K562 (cell line): ENCODE measurements around the gene NQO2. TPM values are rescaled to one million over a fixed set of nuclear protein-coding genes. Genes with fewer than 3 reads are reported as not detected.

Experiments
- BCL6 ChIP-seq: fragments of 250-450 bp; sonication (Bioruptor Pico); IDR thresholded peaks from 2 replicates; pipeline ENCODE4 v1.4.0; 2020
- CUX1 ChIP-seq: fragments of 200-800 bp; sonication (Bioruptor generic); IDR thresholded peaks from 2 replicates; pipeline ENCODE4 v1.6.1; 2016; ENCODE audit warnings: missing genetic modification characterization, missing compliant biosample characterization
- GTF2B ChIP-seq: IDR thresholded peaks from 2 replicates; pipeline ENCODE4 v1.6.1; 2011; ENCODE audit not compliant: insufficient read length; ENCODE audit errors: extremely low read depth
- GTF2E2 ChIP-seq: fragments of 200-800 bp; sonication (Bioruptor generic); IDR thresholded peaks from 2 replicates; pipeline ENCODE4 v1.6.1; 2016; ENCODE audit warnings: missing genetic modification characterization, missing compliant biosample characterization
- NR2C2 ChIP-seq, 2 experiments: fragments of 200-800 bp in 1 of 2; sonication (Bioruptor generic) in 1 of 2; sonication (generic) in 1 of 2; formaldehyde crosslinking in 1 of 2; IDR thresholded peaks; 2 replicates each; pipeline versions ENCODE4 v1.6.1 to v1.8.0; 2016 to 2022; ENCODE audit warnings: mild to moderate bottlenecking in 1 of 2, missing compliant biosample characterization in 1 of 2, missing genetic modification characterization in 1 of 2, missing genetic modification reagents in 1 of 2
- SIRT6 ChIP-seq: IDR thresholded peaks from one replicate; pipeline ENCODE4 v1.6.1; 2012; ENCODE audit warnings: low read depth, mild to moderate bottlenecking, control low read depth, inconsistent platforms, low read length, moderate library complexity
- ZFP36 ChIP-seq: fragments of 150-350 bp; IDR thresholded peaks from 2 replicates; pipeline ENCODE4 v1.6.1; 2018; ENCODE audit warnings: low read length, low read depth; ENCODE audit not compliant: partially characterized antibody
- ZNF197 ChIP-seq: fragments of 200-800 bp; sonication (Bioruptor generic); IDR thresholded peaks from 2 replicates; pipeline ENCODE4 v1.6.1; 2016; ENCODE audit warnings: low read depth, missing genetic modification characterization, missing compliant biosample characterization
- polyA plus RNA-seq, 8 experiments: library from polyadenylated mRNA; depleted of rRNA in 4 of 8; stranded (reverse) in 5 of 8; unstranded in 3 of 8; fragments of >200 nt; fragmentation: Nextera tagmentation in 2 of 8; fragmentation: Illumina TruSeq in 1 of 8; extraction: Ambion mirVana in 2 of 8; extraction: Trizol in 1 of 8; gene quantifications; 2 replicates each; pipeline versions ENCODE4 v1.2.1 to v1.2.3, GENCODE V29; 2011 to 2014; ENCODE audit warnings: inconsistent platforms in 1 of 8, missing spikeins in 1 of 8
- total RNA-seq, 7 experiments: library from RNA; depleted of rRNA in 6 of 7; stranded (reverse); fragments of >200 nt in 6 of 7; fragmentation: Illumina TruSeq in 2 of 7; extraction: Trizol in 2 of 7; gene quantifications; 2 replicates each; pipeline versions ENCODE4 v1.2.1 to v1.2.3, GENCODE V29; 2011 to 2021; ENCODE audit warnings: low replicate concordance in 1 of 7
- TF ChIP-seq, protein P1 (sequence below), 2 experiments: fragments of 450-650 bp; IDR thresholded peaks; 2 replicates each; pipeline ENCODE4 v1.6.1; 2016; ENCODE audit warnings: mild to moderate bottlenecking in 2 of 2, borderline replicate concordance in 1 of 2, low read depth in 1 of 2, moderate library complexity in 1 of 2
- TF ChIP-seq, protein P2 (sequence below): fragments of 250-450 bp; sonication (Bioruptor Pico); IDR thresholded peaks from 2 replicates; pipeline ENCODE4 v1.8.0; 2022; ENCODE audit warnings: moderate library complexity, mild to moderate bottlenecking, inconsistent platforms

The NQO2 gene
- total and polyA plus RNA-seq, 9 of the 15 experiments (the other 6 are each of a cell fraction or from before 2014, with no cell fraction given): 54.6 to 214 (median 116) TPM

- no peak for TF ChIP-seq ZNF197 (CRISPR knock-in tag)
- TF ChIP-seq, protein P1, sequence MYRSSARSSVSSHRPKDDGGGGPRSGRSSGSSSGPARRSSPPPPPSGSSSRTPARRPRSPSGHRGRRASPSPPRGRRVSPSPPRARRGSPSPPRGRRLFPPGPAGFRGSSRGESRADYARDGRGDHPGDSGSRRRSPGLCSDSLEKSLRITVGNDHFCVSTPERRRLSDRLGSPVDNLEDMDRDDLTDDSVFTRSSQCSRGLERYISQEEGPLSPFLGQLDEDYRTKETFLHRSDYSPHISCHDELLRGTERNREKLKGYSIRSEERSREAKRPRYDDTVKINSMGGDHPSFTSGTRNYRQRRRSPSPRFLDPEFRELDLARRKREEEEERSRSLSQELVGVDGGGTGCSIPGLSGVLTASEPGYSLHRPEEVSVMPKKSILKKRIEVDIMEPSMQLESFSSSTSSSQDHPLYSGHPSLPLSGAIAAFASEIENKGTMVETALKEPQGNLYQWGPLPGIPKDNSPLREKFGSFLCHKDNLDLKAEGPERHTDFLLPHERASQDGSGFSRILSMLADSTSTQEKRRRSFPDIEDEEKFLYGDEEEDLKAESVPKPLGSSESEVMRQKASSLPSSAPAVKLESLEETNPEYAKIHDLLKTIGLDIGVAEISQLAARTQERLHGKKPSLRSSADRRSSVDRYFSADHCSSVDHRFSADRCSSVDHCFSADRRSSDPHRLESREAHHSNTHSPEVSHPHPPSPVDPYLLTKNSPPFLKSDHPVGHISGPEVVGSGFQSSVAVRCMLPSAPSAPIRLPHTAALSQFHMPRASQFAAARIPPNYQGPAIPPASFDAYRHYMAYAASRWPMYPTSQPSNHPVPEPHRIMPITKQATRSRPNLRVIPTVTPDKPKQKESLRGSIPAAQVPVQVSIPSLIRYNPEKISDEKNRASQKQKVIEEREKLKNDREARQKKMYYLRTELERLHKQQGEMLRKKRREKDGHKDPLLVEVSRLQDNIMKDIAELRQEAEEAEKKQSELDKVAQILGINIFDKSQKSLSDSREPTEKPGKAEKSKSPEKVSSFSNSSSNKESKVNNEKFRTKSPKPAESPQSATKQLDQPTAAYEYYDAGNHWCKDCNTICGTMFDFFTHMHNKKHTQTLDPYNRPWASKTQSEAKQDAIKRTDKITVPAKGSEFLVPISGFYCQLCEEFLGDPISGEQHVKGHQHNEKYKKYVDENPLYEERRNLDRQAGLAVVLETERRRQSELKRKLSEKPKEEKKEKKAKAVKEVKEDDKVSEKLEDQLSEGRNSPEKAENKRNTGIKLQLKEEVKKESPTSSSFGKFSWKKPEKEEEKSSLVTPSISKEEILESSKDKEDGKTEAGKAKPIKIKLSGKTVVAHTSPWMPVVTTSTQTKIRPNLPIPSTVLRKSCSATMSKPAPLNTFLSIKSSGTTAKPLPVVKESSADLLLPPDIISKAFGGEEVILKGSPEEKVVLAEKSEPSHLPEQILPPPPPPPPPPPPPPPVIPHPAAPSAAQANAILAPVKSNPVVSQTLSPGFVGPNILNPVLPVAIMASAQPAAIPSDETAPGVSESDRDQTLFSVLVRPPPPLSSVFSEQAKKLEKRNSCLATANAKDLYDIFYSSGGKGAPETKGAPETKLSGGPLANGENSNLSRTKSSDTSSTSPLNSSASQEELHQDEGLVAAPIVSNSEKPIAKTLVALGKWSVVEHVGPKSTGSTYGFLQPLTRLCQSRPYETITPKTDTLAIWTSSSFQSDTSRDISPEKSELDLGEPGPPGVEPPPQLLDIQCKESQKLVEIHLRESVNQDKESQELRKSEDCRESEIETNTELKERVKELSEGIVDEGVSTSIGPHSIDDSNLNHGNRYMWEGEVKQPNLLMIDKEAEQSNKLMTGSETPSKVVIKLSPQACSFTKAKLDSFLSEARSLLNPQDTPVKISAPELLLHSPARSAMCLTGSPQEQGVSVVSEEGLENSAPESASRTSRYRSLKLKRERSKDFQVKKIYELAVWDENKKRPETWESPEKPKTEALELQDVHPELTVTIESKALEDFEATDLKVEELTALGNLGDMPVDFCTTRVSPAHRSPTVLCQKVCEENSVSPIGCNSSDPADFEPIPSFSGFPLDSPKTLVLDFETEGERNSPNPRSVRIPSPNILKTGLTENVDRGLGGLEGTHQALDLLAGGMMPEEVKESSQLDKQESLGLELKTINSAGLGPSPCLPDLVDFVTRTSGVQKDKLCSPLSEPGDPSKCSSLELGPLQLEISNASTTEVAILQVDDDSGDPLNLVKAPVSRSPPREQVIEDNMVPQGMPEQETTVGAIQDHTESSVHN (IDR thresholded peaks at IDR 0.05; ENCODE audit: borderline replicate concordance in 1 of 2, low read depth in 1 of 2): no peak
- TF ChIP-seq, protein P2, sequence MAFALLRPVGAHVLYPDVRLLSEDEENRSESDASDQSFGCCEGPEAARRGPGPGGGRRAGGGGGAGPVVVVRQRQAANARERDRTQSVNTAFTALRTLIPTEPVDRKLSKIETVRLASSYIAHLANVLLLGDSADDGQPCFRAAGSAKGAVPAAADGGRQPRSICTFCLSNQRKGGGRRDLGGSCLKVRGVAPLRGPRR (CRISPR knock-in tag): no peak
- no peak for TF ChIP-seq GTF2E2
- TF ChIP-seq GTF2B: no peak
- no peak for TF ChIP-seq CUX1 (CRISPR knock-in tag)
- TF ChIP-seq SIRT6: no peak
- TF ChIP-seq BCL6 (CRISPR knock-in tag): no peak
- TF ChIP-seq ZFP36: no peak
- no peak for TF ChIP-seq NR2C2 (CRISPR knock-in tag; IDR thresholded peaks at IDR 0.05)
- no peak for TF ChIP-seq NR2C2 (tag; IDR thresholded peaks at IDR 0.05)
Observed at GRCh38 chr6:2999618-3000557, at the start of gene NQO2 (continued).
